Measurements from ENCODE around the gene CD1E. TPM values are rescaled to one million over a fixed set of nuclear protein-coding genes. Genes with fewer than 3 reads are reported as not detected.

CD1E gene
- total RNA-seq, 1 donor from 2014 or later: not detected

DNA sequence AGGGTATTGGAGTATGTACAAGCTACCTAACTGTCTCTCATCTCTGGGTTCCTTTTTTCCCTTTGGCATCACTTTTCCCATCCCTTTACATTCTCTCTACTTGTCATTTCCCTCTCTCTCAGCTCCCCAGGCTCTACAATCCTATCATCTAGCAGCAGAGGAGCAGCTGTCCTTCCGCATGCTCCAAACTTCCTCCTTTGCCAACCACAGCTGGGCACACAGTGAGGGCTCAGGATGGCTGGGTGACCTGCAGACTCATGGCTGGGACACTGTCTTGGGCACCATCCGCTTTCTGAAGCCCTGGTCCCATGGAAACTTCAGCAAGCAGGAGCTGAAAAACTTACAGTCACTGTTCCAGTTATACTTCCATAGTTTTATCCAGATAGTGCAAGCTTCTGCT, 561 bp downstream of the CD1E start:
- Mint-ChIP-seq H3K27ac (ENCODE audit: unreplicated experiment) (no peak overlapping the region), H3K9me3 (no peaks in the 10 kb centered on the region), H3K4me1 (no peaks in the 10 kb centered on the region), H3K4me3 (no peak overlapping the region), H3K27me3 (ENCODE audit: low read depth) (peaks cover 22% of the 10 kb centered on the region), H3K36me3 (ENCODE audit: low read depth) (no peaks in the 10 kb centered on the region)
- TF ChIP-seq, protein P1, sequence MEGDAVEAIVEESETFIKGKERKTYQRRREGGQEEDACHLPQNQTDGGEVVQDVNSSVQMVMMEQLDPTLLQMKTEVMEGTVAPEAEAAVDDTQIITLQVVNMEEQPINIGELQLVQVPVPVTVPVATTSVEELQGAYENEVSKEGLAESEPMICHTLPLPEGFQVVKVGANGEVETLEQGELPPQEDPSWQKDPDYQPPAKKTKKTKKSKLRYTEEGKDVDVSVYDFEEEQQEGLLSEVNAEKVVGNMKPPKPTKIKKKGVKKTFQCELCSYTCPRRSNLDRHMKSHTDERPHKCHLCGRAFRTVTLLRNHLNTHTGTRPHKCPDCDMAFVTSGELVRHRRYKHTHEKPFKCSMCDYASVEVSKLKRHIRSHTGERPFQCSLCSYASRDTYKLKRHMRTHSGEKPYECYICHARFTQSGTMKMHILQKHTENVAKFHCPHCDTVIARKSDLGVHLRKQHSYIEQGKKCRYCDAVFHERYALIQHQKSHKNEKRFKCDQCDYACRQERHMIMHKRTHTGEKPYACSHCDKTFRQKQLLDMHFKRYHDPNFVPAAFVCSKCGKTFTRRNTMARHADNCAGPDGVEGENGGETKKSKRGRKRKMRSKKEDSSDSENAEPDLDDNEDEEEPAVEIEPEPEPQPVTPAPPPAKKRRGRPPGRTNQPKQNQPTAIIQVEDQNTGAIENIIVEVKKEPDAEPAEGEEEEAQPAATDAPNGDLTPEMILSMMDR (conservative IDR thresholded peaks at IDR 0.05): no peak
- no peak for DNase-seq (ENCODE audit: low read depth, low spot score)

DNA sequence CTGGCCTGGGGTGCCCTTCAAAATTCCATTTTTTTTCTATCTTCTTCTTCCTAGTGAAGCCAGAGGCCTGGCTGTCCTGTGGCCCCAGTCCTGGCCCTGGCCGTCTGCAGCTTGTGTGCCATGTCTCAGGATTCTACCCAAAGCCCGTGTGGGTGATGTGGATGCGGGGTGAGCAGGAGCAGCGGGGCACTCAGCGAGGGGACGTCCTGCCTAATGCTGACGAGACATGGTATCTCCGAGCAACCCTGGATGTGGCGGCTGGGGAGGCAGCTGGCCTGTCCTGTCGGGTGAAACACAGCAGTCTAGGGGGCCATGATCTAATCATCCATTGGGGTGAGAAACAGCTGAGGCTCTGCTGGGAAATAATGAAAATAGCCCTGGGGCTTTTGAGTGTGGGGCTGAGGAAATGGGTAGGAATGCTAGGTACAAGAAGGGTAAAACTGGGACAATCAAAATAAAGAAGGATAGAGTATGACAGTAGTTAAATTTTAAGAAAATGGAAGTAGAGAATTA, 2.1 kb downstream of the CD1E start:
- no peak overlapping the region for H3K27ac Mint-ChIP-seq (ENCODE audit: unreplicated experiment)
- H3K9me3 Mint-ChIP-seq: no peaks in the 10 kb centered on the region
- H3K4me1 Mint-ChIP-seq: peaks cover 6% of the 10 kb centered on the region
- TF ChIP-seq, protein P1 (conservative IDR thresholded peaks at IDR 0.05): no peak
- DNase-seq (ENCODE audit: low read depth, low spot score): no peak
- peaks cover 22% of the 10 kb centered on the region for H3K27me3 Mint-ChIP-seq (ENCODE audit: low read depth)
- H3K36me3 Mint-ChIP-seq (ENCODE audit: low read depth): no peaks in the 10 kb centered on the region
- H3K4me3 Mint-ChIP-seq: no peak overlapping the region

DNA sequence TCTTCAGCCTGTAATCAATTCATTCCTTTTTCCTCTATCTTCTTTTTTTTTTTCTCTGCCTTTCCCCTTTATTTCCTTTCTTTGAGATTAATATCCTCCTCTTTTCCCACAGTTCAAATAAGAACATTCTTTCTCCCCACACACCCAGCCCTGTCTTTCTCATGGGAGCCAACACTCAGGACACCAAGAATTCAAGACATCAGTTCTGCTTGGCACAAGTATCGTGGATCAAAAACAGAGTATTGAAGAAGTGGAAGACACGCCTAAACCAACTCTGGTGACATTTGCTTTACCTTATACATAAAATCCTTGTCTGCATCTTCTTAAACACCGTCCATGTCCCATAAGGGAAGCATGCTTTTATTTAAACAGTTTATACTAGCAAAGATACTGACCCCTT, 2.9 kb downstream of the CD1E start:
- H3K4me1 Mint-ChIP-seq: peaks cover 6% of the 10 kb centered on the region

DNA sequence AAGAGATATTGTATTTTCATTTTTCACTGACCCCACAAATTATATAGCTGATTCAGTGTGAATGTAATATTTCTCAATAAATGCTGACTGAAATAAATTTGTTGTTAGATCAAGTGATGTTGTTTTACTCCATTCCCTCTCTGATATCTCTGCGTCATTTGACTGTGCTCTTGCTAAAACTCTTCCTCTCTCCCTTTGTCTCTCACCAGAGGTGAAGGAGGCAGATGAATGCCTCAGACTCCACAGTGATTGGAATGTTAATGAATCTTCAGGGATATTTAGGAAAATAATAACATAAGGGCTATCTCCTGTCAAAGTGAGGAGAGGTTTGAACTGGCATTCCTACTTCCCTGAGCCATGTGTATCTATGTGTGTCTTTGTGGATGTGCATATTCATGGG, 3.7 kb downstream of the CD1E start:
- TF ChIP-seq, protein P1 (conservative IDR thresholded peaks at IDR 0.05): no peak
- peaks cover 24% of the 10 kb centered on the region for H3K27me3 Mint-ChIP-seq (ENCODE audit: low read depth)
- no peak for DNase-seq (ENCODE audit: low read depth, low spot score)
- peaks cover 3% of the 10 kb centered on the region for H3K9me3 Mint-ChIP-seq
- no peak overlapping the region for H3K27ac Mint-ChIP-seq (ENCODE audit: unreplicated experiment)
- no peak overlapping the region for H3K4me3 Mint-ChIP-seq
- no peaks in the 10 kb centered on the region for H3K36me3 Mint-ChIP-seq (ENCODE audit: low read depth)
- H3K4me1 Mint-ChIP-seq: peaks cover 6% of the 10 kb centered on the region

More for the DNA sequence above, 2.9 kb downstream of the CD1E start:
- Mint-ChIP-seq H3K27me3 (ENCODE audit: low read depth) (peaks cover 22% of the 10 kb centered on the region), H3K36me3 (ENCODE audit: low read depth) (no peaks in the 10 kb centered on the region), H3K27ac (ENCODE audit: unreplicated experiment) (no peak overlapping the region), H3K9me3 (no peaks in the 10 kb centered on the region), H3K4me3 (no peak overlapping the region)
- DNase-seq (ENCODE audit: low read depth, low spot score): no peak
- TF ChIP-seq, protein P1 (conservative IDR thresholded peaks at IDR 0.05): no peak

DNA sequence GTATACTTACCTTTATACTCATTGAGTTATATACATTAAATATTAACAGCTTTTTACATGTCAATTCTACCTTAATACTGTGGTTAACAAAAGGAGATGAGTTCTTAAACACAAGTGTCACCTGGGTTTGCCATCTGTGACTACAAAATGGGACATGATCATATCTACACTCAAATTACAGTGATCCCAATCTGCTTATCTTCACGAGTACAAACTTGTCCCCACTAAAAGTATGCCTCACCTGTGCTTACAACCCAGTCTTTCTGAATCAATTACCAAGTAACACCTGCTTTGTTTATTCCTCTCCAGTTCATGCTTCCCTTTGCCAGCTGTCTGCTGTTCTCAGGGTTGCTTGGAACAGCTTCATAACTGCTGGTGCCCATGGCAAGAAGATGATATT, 8.8 kb downstream of the CD1E start:
- Mint-ChIP-seq H3K27me3 (ENCODE audit: low read depth) (peaks cover 2% of the 10 kb centered on the region), H3K9me3 (peaks cover 3% of the 10 kb centered on the region), H3K4me3 (no peak overlapping the region), H3K4me1 (peaks cover 6% of the 10 kb centered on the region), H3K27ac (ENCODE audit: unreplicated experiment) (no peak overlapping the region), H3K36me3 (ENCODE audit: low read depth) (no peaks in the 10 kb centered on the region)
- DNase-seq (ENCODE audit: low read depth, low spot score): no peak
- TF ChIP-seq, protein P1 (conservative IDR thresholded peaks at IDR 0.05): no peak

All from neural crest cell (in vitro differentiated cells).